Germinal center (tissue), 1 donor: ENCODE data around the gene CLIC5.

Experiments used
- DNase-seq: peaks from one replicate; pipeline ENCODE4 v3.0.0; 2012; ENCODE audit warnings: mixed read lengths, low spot score

The CLIC5 gene

DNA sequence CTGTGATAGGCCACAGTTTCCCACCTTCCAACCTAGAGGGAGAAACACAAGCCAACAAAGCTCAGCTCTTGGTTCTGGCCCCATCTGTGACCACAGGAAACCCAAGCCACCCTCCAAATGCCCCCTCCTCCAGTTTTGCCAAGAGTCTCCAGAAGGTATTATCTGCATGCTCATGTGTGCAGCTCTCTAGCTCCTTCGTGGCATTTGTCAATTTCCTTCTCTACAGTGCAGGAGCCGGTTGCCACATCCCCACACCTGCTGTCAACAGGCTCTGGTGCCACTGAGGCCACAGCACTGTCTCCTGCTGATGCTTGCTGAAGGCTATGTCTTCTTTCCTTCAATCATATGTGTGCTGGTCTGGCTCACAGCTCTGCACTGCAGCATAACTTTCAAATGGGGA, 177.2 kb downstream of the CLIC5 start:
- no peak for DNase-seq

DNA sequence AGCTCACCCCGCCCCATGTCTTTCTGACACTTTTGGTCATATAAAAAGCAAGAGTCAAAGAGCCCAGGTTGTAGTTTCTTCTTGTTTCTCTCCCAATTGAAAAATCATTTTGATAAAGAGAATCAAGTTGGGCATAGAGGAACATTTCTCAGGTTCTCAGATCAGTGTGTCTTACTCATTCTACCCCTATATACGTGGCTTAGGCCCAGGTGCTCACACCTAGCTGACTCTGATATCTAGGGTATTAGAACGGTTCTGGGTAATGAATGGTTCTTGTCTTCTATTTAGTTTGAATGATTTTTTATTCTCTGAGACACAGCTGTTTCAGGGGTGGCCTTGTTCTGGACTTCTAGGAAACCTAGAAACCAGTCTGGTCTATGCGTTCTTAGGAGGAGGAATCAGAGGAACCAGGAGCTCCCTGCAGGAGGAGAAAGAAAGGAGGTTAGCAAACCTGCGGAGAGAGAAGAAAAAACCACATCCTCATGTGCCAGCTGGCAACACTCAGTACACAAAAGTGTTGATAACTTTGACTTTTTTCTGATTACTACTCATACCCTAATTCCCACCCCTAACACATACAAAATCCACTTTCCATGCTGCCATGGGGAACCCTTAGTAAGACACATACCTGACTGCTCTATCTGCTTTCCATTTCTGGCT, 178.0 kb downstream of the CLIC5 start:
- no peak for DNase-seq

GRCh38 chr6:45836984-45837383, 178.7 kb downstream of the CLIC5 start:
- no peak for DNase-seq

DNA sequence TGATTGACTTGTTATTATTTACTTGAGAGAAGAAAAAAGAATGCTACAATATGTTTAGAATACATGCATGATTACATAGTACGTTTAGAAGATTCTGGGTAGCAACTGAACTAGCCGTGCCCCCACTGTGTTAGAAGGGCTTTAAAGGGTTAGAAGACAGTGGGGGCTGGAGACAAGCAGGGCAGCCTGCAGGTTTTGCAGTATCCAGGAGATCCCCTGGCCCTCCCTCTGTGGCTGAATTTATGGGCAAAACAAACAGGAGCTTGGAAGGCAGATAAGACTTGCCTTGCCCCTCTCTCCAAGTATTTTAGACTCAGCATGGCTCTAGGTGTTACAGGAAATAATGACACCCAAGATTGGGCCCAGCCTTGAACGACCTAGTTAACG, 179.2 kb downstream of the CLIC5 start:
- no peak for DNase-seq

DNA sequence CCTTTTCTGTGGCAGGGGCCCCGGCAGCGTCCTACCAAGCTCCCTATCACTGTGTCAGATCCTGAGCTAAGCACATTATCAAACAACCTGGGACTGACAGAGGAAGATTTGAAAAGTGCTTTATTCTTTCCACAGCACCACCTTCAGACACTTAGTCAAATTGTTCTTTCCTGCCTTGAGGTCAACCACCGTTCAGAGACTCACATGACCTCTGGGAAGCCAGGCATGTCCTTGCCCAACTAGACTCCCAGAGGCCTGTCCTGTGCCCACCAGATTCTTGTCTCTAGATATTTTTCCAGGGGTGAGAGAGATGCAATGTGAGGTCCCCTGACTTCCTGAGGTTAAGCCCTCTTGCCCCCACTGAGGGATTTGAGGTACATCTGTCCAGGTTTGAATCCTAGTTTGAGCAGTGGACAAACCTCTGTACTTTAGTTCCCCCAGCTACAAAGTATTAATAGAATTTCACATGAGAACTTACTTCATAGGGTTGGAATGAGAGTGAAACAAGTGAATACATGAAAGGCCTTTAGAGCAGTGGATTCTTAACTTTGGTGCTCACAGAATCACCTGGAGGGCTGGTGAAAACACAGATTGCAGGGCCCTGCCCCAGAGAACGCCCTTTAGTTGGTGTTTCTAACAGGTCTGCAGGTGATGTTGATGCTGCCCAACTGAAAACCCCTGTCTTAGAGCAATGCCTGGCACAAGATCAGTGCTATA, 179.8 kb downstream of the CLIC5 start:
- no peak for DNase-seq

DNA sequence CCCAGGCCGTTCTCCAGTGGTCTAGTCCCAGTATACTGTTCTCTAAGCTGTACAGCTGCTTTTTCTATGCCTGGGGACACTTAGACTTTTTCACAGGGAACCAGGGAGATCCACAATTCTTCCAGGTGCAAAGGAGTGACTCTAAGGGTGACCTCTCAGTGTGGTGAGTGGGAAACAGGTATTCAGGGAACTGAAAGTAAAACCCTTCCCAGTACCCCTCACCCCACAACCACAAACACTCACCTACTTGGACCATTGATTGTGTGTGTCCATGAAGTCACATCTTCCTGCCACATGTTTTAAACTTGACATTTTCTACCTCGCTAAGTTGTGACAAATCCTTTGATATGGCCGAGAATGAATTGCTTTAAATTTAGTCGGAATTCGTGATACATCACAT, 183.6 kb downstream of the CLIC5 start:
- DNase-seq, result no peak
